ENCODE results near the gene PER1.

- TF ChIP-seq CTCF (IDR thresholded peaks at IDR 0.05), result no peak
- no peak for TF ChIP-seq POLR2A (IDR thresholded peaks at IDR 0.05)
Measured at GRCh38 chr17:8160224-8160577, 8.0 kb upstream of the PER1 start.
